LNCaP clone FGC (cell line): ENCODE measurements around the gene CAPN1.
A peak's percentile ranks its signal among the peaks of the same experiment; 100 is the strongest.

ENCODE experiments used
- DNase-seq: peaks from one replicate; pipeline ENCODE4 v3.0.0-alpha.2; 2011; ENCODE audit warnings: low read depth
- H3K4me3 ChIP-seq: 2 replicates; pipeline ENCODE4 v1.5.1; 2011; ENCODE audit warnings: mild to moderate bottlenecking, low read depth, low read length, control low read depth
- TF ChIP-seq, protein P1 (sequence below): IDR thresholded peaks from 2 replicates; pipeline ENCODE4 v1.5.1; 2012; ENCODE audit warnings: mild to moderate bottlenecking; ENCODE audit not compliant: control insufficient read depth, insufficient read depth; ENCODE audit errors: extremely low read depth

The CAPN1 gene

DNA sequence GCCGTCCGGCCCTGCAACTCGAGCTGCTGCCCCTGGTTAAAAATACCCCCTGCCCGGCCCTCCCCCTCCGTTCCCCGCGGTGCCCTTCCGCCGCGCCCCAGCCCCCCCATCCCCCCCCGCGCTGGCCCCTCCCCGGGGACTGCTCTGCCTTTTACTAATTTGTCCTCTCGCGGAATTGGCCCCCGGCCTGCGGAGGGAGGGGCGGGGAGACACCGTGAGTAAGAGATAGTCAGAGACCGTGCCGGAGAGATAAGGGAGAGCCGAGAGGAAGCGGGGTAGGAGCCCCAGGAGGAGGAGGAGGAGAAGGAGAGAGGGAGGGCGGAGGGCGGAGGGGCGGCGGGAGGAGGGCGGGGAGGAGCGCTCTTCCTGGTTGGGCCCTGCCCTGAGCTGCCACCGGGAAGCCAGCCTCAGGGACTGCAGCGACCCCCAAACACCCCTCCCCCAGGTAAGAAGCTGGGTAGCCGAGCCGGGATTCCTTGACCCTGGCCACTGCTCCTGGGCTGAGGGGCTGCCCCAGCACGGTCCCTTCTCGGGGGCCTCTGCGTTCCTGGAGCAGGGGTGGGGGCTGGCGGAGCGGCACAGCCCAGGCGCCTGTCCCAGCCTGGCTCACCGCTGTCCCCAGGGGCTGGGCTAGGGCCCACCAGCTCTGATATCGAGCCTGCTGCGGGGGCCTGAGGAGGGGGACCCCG, at the start of gene CAPN1:
Gene CAPN1 (plus strand): TSS at position 360 of the 689 bp plus-strand sequence. CDS start 774 bp downstream, outside the sequence.
- DNase-seq = no peak

DNA sequence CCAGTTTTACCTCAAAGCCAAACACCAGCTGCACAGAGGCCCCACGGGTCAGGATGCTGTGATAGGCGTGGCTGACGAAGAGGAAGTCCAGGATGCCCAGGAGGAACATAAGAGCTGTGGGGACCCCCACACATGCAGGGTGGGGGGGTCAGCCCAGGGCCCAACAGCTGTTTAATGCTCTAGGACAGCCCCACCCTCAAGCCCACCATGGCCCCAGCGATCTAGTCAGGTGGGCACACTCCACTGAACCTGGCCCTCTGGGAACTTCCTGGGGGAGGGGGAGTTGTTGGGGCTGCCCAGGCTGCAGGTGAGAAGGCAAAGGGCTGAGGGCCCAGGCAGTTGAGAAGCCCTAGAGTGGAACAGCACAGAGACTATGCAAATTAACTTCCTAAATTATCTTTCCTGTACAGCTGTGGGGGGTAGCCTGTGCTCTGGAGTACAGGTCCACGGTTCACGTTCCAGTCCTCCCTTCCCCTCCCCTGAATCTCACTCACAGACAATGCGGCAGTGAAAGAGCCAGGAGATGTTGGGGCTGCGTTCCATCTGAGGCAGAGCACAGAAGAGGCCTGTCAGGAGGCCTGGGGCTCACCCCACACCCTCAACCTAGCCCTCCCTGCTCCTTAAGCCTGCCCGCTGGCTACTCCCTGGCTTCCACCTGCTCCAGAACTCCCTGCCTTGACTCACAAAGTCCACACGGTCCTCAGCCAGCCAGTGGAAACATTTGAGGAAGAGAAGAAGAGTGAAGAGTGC, 49.3 kb upstream of the CAPN1 start:
- H3K4me3 ChIP-seq = peak overlapping the region; percentile 100

More for the DNA sequence above, at the start of gene CAPN1:
- H3K4me3 ChIP-seq = peak within 1 kb of the TSS; percentile 85
- TF ChIP-seq, protein P1, sequence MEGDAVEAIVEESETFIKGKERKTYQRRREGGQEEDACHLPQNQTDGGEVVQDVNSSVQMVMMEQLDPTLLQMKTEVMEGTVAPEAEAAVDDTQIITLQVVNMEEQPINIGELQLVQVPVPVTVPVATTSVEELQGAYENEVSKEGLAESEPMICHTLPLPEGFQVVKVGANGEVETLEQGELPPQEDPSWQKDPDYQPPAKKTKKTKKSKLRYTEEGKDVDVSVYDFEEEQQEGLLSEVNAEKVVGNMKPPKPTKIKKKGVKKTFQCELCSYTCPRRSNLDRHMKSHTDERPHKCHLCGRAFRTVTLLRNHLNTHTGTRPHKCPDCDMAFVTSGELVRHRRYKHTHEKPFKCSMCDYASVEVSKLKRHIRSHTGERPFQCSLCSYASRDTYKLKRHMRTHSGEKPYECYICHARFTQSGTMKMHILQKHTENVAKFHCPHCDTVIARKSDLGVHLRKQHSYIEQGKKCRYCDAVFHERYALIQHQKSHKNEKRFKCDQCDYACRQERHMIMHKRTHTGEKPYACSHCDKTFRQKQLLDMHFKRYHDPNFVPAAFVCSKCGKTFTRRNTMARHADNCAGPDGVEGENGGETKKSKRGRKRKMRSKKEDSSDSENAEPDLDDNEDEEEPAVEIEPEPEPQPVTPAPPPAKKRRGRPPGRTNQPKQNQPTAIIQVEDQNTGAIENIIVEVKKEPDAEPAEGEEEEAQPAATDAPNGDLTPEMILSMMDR = no peak

DNA sequence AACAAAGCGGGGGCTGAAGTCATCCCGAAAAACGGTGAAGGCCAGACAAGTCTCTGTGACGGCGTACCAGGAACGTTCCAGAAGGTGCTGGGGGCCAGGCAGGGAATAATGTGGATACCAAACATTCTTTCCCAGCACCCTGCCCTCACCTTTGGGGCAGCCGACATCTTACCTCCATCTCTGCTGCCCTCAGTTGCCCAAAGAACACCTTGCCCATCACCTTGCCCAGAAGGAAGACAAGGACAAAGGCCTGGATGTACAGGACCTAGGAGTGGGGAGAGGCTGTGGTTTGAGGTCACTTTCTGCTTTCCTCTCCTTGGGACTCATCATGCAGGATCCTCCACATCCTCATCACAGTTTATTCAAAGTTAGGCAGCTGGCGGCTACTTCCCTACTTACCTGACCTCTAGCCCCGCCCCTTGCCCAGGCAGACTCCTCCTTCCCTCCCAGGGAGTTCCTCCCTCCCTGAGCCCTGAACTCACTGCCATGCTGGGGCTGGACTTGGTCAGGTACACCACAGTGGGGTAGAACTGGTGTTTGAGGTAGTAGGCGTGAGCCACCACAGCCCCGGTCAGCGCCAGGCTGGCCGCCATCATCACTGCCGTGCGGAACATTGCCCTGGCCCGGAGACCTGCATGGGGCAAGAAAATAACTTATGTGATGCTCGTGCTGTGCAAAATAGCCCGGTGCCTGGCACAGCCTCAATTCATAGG, 48.6 kb upstream of the CAPN1 start:
- peak overlapping the region; percentile 100 for H3K4me3 ChIP-seq
- DNase-seq = peak; percentile 58
- TF ChIP-seq, protein P1 = no peak

More for the DNA sequence above, 49.3 kb upstream of the CAPN1 start:
- DNase-seq = no peak
- TF ChIP-seq, protein P1 = no peak

DNA sequence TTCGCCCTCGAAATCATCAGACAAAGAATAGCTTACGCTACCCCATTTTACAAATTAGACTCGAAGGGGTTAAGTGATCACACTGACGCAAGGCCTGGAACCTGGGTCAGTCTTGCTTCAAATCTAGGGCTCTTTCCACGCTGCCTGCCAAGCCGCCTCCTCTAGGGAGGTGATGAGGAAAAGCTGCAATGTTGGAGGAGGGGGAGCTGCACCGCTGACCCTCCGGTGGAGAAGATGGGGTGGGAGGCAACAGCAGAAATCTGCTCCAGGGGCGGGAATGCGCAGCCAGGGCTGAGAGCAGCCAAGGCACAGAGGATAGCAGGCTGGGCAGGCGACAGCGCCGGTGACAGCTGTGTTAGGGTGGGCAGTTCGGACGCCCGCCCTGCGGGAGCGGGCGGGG, 48.0 kb upstream of the CAPN1 start:
- TF ChIP-seq, protein P1 = no peak
- peak overlapping the region; percentile 100 for H3K4me3 ChIP-seq
- no peak for DNase-seq

DNA sequence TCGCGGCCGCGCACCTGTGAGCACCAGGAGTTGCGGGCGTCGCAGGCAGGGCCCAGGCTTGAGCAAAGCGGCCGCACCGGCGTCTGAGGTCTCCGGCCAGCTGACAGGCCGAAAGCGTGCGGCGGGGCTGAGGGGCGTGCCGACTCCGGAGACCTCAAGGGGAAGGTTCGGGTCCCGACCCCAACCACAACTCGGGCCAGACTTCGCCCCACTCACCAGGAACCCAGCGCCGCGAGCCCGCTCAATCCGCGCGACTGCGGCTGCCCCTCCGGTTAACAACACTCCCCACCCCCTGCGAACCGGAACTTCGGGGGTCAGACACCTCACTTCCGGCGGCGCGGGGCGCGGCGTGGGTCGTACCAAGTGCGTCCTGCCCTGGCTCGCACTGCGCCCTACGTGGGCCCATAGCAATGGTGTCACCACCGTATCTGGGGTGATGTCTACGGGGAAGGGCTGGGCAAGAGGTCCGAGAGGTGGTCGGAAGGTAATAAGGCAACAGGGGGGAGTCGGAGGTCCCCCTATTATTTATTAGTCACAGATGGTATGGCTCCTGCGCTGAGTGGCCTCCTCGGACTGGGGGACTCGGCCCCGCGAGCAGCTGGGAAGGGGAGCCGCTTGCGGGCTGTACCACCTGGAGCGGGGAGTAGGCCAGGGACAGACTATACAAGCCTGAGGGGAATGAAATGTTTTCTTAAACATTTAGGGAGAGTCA, 47.3 kb upstream of the CAPN1 start, which contains the start of gene SYVN1:
Gene SYVN1 (minus strand): TSS at position 280 of the 712 bp plus-strand sequence. CDS start 918 bp downstream, outside the sequence.
- DNase-seq = peak; percentile 64
- peak within 1 kb of the TSS; percentile 100 for H3K4me3 ChIP-seq
- TF ChIP-seq, protein P1 = no peak

DNA sequence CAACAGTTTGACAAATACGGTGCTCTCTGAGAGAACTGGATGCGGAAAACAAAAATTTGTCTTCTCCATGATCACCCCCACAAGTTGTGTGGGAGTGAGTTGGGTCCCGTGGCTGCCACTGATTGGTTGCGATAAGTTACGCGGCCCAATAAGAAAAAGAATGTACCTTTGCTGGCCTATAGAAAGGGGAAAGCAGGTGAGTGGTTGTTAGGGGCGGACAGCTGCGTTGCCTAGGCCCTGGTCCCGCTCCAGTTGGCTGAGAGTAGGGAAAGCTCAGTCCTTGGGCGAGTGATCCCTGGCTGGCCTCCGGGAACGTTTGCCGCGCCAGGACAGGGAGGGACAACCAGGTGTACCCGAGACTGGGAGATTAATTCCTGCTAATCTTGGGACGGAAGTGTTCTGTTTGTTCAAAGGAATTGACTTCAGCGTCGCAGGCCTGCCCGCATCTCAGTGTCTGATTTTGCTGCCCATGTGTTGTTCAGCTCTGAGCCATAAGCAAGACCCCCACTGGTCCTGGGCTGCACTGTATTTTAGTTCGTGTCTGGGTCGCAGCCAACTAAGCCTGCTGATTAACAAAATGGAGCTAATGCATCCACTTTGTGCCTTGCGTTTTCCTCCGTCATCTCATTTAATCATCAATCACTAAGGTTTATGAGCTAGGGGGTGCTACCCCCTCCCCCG, 46.6 kb upstream of the CAPN1 start:
- H3K4me3 ChIP-seq = peak overlapping the region; percentile 100
- TF ChIP-seq, protein P1 = no peak
- peak; percentile 100 for DNase-seq
